HEK293 (cell line): ENCODE measurements around the gene IER2.

Source experiments
- TCF7L2 ChIP-seq: IDR thresholded peaks from 2 replicates; pipeline ENCODE4 v1.6.1; 2011; ENCODE audit warnings: low read depth, mild to moderate bottlenecking, inconsistent platforms, low read length, moderate library complexity, borderline replicate concordance
- ZBTB1 ChIP-seq: fragments of 450-650 bp; formaldehyde crosslinking; IDR thresholded peaks from 2 replicates; pipeline ENCODE4 v1.5.1; 2016; ENCODE audit warnings: missing biosample characterization, missing genetic modification characterization
- ZNF768 ChIP-seq: fragments of 450-650 bp; formaldehyde crosslinking; IDR thresholded peaks from 2 replicates; pipeline ENCODE4 v1.5.1; 2018; ENCODE audit warnings: missing biosample characterization, mild to moderate bottlenecking, missing genetic modification characterization
- TF ChIP-seq, protein P1 (sequence below): fragments of 450-650 bp; formaldehyde crosslinking; IDR thresholded peaks from 2 replicates; pipeline ENCODE4 v1.5.1; 2016; ENCODE audit warnings: missing biosample characterization, missing genetic modification characterization

DNA sequence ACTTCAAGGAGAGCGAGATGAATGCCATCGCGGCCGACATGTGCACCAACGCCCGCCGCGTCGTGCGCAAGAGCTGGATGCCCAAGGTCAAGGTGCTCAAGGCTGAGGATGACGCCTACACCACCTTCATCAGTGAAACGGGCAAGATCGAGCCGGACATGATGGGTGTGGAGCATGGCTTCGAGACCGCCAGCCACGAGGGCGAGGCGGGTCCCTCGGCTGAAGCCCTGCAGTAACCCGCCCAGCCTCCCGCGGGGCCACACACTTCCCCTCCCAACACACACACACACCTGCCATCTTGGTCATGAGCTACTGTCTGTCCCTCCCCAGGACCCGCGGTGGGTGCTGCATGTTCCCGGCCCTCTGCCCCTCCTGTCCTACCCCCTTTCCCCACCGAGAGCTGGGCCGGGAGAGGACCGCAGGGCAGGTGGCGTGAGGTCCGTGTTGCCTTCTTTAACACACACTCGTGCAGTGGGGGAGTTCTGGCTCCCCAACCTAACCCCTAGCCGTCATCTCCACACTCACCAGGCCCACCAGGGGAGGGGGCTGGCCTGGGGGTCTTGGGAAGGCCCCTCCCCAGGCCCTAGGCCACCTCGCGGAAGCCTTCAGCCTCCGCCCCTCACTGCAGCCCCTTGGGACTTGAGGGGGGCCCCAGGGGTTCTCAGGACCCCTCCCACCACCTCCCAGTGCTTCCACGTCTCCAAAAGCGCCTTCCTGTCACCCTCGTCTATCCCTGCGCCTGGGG, 11.9 kb upstream of the IER2 start:
- TF ChIP-seq ZBTB1 (tag by site-specific recombination) (no peak), ZNF768 (tag by site-specific recombination) (no peak), TCF7L2 (no peak)
- TF ChIP-seq, protein P1, sequence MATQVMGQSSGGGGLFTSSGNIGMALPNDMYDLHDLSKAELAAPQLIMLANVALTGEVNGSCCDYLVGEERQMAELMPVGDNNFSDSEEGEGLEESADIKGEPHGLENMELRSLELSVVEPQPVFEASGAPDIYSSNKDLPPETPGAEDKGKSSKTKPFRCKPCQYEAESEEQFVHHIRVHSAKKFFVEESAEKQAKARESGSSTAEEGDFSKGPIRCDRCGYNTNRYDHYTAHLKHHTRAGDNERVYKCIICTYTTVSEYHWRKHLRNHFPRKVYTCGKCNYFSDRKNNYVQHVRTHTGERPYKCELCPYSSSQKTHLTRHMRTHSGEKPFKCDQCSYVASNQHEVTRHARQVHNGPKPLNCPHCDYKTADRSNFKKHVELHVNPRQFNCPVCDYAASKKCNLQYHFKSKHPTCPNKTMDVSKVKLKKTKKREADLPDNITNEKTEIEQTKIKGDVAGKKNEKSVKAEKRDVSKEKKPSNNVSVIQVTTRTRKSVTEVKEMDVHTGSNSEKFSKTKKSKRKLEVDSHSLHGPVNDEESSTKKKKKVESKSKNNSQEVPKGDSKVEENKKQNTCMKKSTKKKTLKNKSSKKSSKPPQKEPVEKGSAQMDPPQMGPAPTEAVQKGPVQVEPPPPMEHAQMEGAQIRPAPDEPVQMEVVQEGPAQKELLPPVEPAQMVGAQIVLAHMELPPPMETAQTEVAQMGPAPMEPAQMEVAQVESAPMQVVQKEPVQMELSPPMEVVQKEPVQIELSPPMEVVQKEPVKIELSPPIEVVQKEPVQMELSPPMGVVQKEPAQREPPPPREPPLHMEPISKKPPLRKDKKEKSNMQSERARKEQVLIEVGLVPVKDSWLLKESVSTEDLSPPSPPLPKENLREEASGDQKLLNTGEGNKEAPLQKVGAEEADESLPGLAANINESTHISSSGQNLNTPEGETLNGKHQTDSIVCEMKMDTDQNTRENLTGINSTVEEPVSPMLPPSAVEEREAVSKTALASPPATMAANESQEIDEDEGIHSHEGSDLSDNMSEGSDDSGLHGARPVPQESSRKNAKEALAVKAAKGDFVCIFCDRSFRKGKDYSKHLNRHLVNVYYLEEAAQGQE (tag by site-specific recombination) = no peak
